Measurements from ENCODE around the gene PTGES2.

The PTGES2 gene

GRCh38 chr9:128108269-128109049, 19.1 kb downstream of the PTGES2 start:
- H3K27ac ChIP-seq (ENCODE audit: low read length): no peak overlapping the region

GRCh38 chr9:128107468-128108268, 19.9 kb downstream of the PTGES2 start:
- Histone ChIP-seq H3K36me3 (ENCODE audit: control insufficient read depth, insufficient read depth, low read length) (peaks cover 37% of the 10 kb centered on the region), H3K4me1 (ENCODE audit: control insufficient read depth, insufficient read depth, low read length) (no peaks in the 10 kb centered on the region), H3K9me3 (ENCODE audit: control insufficient read depth, insufficient read depth, low read length) (no peaks in the 10 kb centered on the region), H3K4me3 (ENCODE audit: low read length) (no peak overlapping the region), H3K27ac (ENCODE audit: low read length) (no peak overlapping the region), H3K27me3 (ENCODE audit: control insufficient read depth, insufficient read depth, low read length) (no peaks in the 10 kb centered on the region)
- WGBS (ENCODE audit: insufficient coverage, insufficient read length): no CpG with 5 or more reads among the region's 18 CpGs
- DNase-seq (ENCODE audit: low read depth, low spot score): no peak

More at GRCh38 chr9:128108269-128109049, 19.1 kb downstream of the PTGES2 start:
- peaks cover 34% of the 10 kb centered on the region for H3K36me3 ChIP-seq (ENCODE audit: control insufficient read depth, insufficient read depth, low read length)
- no peak for DNase-seq (ENCODE audit: low read depth, low spot score)
- H3K27me3 ChIP-seq (ENCODE audit: control insufficient read depth, insufficient read depth, low read length): no peaks in the 10 kb centered on the region
- no peak overlapping the region for H3K4me3 ChIP-seq (ENCODE audit: low read length)
- WGBS (ENCODE audit: insufficient coverage, insufficient read length): no CpG with 5 or more reads among the region's 15 CpGs
- no peaks in the 10 kb centered on the region for H3K4me1 ChIP-seq (ENCODE audit: control insufficient read depth, insufficient read depth, low read length)
- no peaks in the 10 kb centered on the region for H3K9me3 ChIP-seq (ENCODE audit: control insufficient read depth, insufficient read depth, low read length)

GRCh38 chr9:128106940-128107467, 20.5 kb downstream of the PTGES2 start:
- Histone ChIP-seq H3K27me3 (ENCODE audit: control insufficient read depth, insufficient read depth, low read length) (no peaks in the 10 kb centered on the region), H3K4me1 (ENCODE audit: control insufficient read depth, insufficient read depth, low read length) (no peaks in the 10 kb centered on the region), H3K36me3 (ENCODE audit: control insufficient read depth, insufficient read depth, low read length) (peaks cover 43% of the 10 kb centered on the region), H3K27ac (ENCODE audit: low read length) (no peak overlapping the region), H3K9me3 (ENCODE audit: control insufficient read depth, insufficient read depth, low read length) (no peaks in the 10 kb centered on the region), H3K4me3 (ENCODE audit: low read length) (no peak overlapping the region)
- DNase-seq (ENCODE audit: low read depth, low spot score): no peak
- no CpG with 5 or more reads among the region's 23 CpGs for WGBS (ENCODE audit: insufficient coverage, insufficient read length)

DNA sequence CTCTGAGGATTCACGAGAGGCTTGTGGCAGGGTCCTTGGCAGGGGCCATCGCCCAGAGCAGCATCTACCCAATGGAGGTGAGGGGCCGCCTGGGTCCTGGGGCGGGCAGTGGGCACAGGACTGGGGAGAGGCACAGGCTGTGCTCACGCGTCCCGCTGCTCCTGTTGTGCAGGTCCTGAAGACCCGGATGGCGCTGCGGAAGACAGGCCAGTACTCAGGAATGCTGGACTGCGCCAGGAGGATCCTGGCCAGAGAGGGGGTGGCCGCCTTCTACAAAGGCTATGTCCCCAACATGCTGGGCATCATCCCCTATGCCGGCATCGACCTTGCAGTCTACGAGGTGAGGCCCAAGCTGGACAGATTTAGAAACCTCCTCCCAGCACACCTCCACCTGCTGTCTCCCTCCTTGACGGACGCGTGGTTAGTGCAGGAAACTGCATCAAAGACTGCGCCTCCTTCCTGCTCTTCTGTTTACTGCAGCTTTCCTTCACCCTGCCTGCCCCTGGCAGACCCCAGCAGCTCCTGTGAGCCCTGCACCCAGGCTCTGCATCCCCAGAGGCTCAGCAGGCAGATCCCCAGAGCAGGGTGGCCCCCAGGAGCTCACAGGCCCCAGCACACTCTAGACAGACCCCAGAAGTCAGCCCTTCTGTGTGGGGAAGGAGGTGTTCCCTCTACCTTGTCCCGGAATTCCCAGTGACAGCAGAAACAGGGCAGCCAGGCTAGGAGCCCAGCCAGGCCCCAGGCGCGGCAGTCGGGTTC, 21.2 kb downstream of the PTGES2 start:
- Histone ChIP-seq H3K4me1 (ENCODE audit: control insufficient read depth, insufficient read depth, low read length) (no peaks in the 10 kb centered on the region), H3K27ac (ENCODE audit: low read length) (no peak overlapping the region), H3K9me3 (ENCODE audit: control insufficient read depth, insufficient read depth, low read length) (no peaks in the 10 kb centered on the region), H3K4me3 (ENCODE audit: low read length) (no peak overlapping the region), H3K27me3 (ENCODE audit: control insufficient read depth, insufficient read depth, low read length) (no peaks in the 10 kb centered on the region), H3K36me3 (ENCODE audit: control insufficient read depth, insufficient read depth, low read length) (peaks cover 48% of the 10 kb centered on the region)
- no CpG with 5 or more reads among the region's 23 CpGs for WGBS (ENCODE audit: insufficient coverage, insufficient read length)
- no peak for DNase-seq (ENCODE audit: low read depth, low spot score)

DNA sequence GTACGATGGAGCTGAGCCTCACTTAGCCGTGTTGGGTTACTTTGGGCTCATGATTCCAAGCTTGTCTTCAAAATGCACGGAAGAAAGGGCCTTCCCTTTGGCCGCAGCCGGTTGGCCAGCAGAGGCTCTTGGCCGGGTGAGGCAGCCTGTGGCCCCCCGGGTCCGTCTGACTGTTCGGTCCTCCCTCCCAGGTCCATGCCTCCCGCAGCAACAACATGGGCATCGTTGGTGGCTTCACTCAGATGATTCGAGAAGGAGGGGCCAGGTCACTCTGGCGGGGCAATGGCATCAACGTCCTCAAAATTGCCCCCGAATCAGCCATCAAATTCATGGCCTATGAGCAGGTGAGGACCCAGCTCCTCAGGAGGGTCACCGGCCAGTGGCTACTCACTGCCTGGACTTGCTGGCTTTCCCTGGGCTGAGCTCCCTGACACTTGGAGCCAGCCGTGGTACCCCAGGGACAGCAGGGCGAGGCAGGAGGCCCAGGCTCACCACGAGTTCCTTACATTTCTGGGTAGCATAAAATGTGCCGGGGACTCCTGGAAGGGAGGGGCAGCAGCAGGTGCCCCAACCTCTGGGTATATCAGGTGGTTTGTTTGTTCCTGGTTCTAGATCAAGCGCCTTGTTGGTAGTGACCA, 21.9 kb downstream of the PTGES2 start:
- Histone ChIP-seq H3K4me3 (ENCODE audit: low read length) (no peak overlapping the region), H3K27me3 (ENCODE audit: control insufficient read depth, insufficient read depth, low read length) (no peaks in the 10 kb centered on the region), H3K27ac (ENCODE audit: low read length) (no peak overlapping the region), H3K36me3 (ENCODE audit: control insufficient read depth, insufficient read depth, low read length) (peaks cover 52% of the 10 kb centered on the region), H3K4me1 (ENCODE audit: control insufficient read depth, insufficient read depth, low read length) (no peaks in the 10 kb centered on the region), H3K9me3 (ENCODE audit: control insufficient read depth, insufficient read depth, low read length) (no peaks in the 10 kb centered on the region)
- WGBS (ENCODE audit: insufficient coverage, insufficient read length): no CpG with 5 or more reads among the region's 21 CpGs
- DNase-seq (ENCODE audit: low read depth, low spot score): no peak

- no CpG with 5 or more reads among the region's 6 CpGs for WGBS (ENCODE audit: insufficient coverage, insufficient read length)
- Histone ChIP-seq H3K27me3 (ENCODE audit: control insufficient read depth, insufficient read depth, low read length) (no peaks in the 10 kb centered on the region), H3K9me3 (ENCODE audit: control insufficient read depth, insufficient read depth, low read length) (no peaks in the 10 kb centered on the region), H3K4me3 (ENCODE audit: low read length) (no peak overlapping the region), H3K36me3 (ENCODE audit: control insufficient read depth, insufficient read depth, low read length) (peaks cover 52% of the 10 kb centered on the region), H3K27ac (ENCODE audit: low read length) (no peak overlapping the region), H3K4me1 (ENCODE audit: control insufficient read depth, insufficient read depth, low read length) (peaks cover 3% of the 10 kb centered on the region)
- no peak for DNase-seq (ENCODE audit: low read depth, low spot score)
Measured at GRCh38 chr9:128104171-128104618, 23.3 kb downstream of the PTGES2 start.

DNA sequence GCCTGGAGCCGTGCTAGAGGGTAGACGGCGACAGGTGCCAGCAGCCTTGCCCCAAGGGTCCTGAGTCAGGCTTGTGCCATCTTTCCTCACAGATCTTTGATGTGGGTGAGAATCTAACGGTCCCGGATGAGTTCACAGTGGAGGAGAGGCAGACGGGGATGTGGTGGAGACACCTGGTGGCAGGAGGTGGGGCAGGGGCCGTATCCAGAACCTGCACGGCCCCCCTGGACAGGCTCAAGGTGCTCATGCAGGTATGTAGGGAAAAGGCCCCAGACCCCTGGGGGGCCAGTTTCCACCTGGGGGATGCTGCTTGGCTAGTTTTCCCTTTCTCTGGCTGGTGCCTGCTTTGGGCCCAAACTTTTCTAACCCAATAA, 24.0 kb downstream of the PTGES2 start:
- no peak overlapping the region for H3K27ac ChIP-seq (ENCODE audit: low read length)
- peaks cover 4% of the 10 kb centered on the region for H3K4me1 ChIP-seq (ENCODE audit: control insufficient read depth, insufficient read depth, low read length)
- DNase-seq (ENCODE audit: low read depth, low spot score): no peak
- H3K27me3 ChIP-seq (ENCODE audit: control insufficient read depth, insufficient read depth, low read length): no peaks in the 10 kb centered on the region
- H3K4me3 ChIP-seq (ENCODE audit: low read length): no peak overlapping the region
- WGBS (ENCODE audit: insufficient coverage, insufficient read length): no CpG with 5 or more reads among the region's 8 CpGs
- no peaks in the 10 kb centered on the region for H3K9me3 ChIP-seq (ENCODE audit: control insufficient read depth, insufficient read depth, low read length)
- H3K36me3 ChIP-seq (ENCODE audit: control insufficient read depth, insufficient read depth, low read length): peaks cover 52% of the 10 kb centered on the region

DNA sequence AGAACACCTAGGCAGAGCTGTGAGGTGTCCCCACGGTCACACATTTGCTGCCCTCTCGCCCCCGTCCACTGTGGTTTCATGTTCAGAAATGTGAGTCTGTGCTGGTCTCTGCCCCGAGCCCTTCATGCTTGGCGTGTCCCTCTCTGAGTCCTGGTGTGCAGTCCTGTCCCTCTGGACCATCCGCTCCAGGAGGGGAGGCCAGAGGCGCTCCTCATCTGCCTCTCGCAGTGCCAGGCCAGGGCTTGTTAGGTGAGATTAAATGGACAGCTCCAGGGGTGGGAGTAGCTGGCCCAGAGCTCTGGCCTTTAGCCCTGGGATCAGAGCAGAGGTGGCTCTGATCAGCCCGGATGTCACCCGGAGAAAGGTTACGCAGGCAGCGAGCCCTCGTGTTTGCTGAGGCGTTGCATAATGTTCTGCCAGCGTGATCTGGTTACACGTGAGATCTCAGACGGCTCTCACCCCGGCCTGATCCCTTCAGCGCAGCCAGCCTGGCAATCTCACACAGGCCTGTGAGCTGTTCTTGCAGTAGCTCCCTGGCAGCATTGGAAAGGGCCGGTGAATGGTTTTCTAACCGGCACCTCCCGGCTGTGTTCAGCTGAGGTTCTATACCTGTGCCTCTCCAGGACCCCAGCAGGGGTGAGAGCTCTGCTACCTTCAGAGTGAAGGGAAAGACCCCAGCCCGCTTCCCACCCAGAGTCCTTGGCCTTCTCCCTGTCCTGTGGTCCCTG, 24.5 kb downstream of the PTGES2 start:
- peaks cover 4% of the 10 kb centered on the region for H3K4me1 ChIP-seq (ENCODE audit: control insufficient read depth, insufficient read depth, low read length)
- DNase-seq (ENCODE audit: low read depth, low spot score): no peak
- H3K27me3 ChIP-seq (ENCODE audit: control insufficient read depth, insufficient read depth, low read length): no peaks in the 10 kb centered on the region
- no peaks in the 10 kb centered on the region for H3K9me3 ChIP-seq (ENCODE audit: control insufficient read depth, insufficient read depth, low read length)
- no CpG with 5 or more reads among the region's 23 CpGs for WGBS (ENCODE audit: insufficient coverage, insufficient read length)
- no peak overlapping the region for H3K27ac ChIP-seq (ENCODE audit: low read length)
- H3K4me3 ChIP-seq (ENCODE audit: low read length): no peak overlapping the region
- H3K36me3 ChIP-seq (ENCODE audit: control insufficient read depth, insufficient read depth, low read length): peaks cover 50% of the 10 kb centered on the region

DNA sequence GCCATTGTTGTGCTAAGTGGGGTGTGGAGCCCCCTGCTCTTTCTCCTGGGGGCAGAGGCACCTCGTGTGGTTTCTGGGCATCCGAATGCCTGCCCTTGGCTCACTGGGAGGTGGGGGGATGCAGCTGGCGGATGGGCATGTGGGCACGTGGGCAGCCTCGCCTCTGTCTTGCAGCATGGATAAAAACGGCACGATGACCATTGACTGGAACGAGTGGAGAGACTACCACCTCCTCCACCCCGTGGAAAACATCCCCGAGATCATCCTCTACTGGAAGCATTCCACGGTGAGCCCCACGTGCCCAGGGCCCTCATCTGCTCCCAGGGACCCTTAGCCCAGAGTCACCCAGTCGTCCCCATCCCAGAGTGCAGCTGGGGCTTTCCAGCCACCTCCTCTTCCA, 25.3 kb downstream of the PTGES2 start:
- peaks cover 41% of the 10 kb centered on the region for H3K36me3 ChIP-seq (ENCODE audit: control insufficient read depth, insufficient read depth, low read length)
- no peak overlapping the region for H3K27ac ChIP-seq (ENCODE audit: low read length)
- H3K4me3 ChIP-seq (ENCODE audit: low read length): no peak overlapping the region
- no peaks in the 10 kb centered on the region for H3K9me3 ChIP-seq (ENCODE audit: control insufficient read depth, insufficient read depth, low read length)
- WGBS (ENCODE audit: insufficient coverage, insufficient read length): no CpG with 5 or more reads among the region's 13 CpGs
- DNase-seq (ENCODE audit: low read depth, low spot score): no peak
- peaks cover 8% of the 10 kb centered on the region for H3K4me1 ChIP-seq (ENCODE audit: control insufficient read depth, insufficient read depth, low read length)
- no peaks in the 10 kb centered on the region for H3K27me3 ChIP-seq (ENCODE audit: control insufficient read depth, insufficient read depth, low read length)

Data from iPS DF 6.9 (cell line).